Keratinocyte (primary cell): ENCODE data around the gene IFNGR1.

Experiments used
- EZH2 ChIP-seq: IDR thresholded peaks from one replicate; pipeline ENCODE4 v1.6.1; 2012; ENCODE audit warnings: inconsistent platforms, mild to moderate bottlenecking, low read length, moderate library complexity
- TF ChIP-seq, protein P1 (sequence below), 3 experiments: IDR thresholded peaks in 1 of 3; conservative IDR thresholded peaks in 1 of 3; optimal IDR thresholded peaks in 1 of 3; 2 replicates in 2 of 3; 3 replicates in 1 of 3; pipeline versions ENCODE3 to v1.5.1; 2011; ENCODE audit warnings: low read length in 3 of 3, mild to moderate bottlenecking in 3 of 3, moderate library complexity in 2 of 3, control low read depth in 1 of 3, inconsistent platforms in 1 of 3; ENCODE audit not compliant: insufficient read depth in 2 of 3; ENCODE audit errors: extremely low read depth in 1 of 3

DNA sequence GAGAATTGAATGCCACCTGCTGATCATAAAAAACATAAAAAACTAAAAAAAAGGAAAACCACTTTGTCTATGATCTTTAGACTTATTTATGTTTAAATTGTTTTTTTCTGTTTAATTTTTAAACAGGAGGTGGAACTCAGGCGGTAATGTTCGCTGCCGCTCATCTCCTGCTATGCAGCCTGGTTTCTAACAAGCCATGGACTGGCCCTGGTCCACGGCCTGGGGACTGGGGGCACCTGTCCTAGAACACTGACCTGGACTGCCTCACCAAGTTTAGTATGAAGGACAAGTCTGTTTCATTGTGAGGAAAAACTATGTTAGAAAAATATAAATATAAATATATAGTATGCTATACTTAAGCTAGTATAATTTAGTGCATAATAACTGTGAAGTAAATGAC is 27.0 kb upstream of the IFNGR1 start:
- TF ChIP-seq, protein P1, sequence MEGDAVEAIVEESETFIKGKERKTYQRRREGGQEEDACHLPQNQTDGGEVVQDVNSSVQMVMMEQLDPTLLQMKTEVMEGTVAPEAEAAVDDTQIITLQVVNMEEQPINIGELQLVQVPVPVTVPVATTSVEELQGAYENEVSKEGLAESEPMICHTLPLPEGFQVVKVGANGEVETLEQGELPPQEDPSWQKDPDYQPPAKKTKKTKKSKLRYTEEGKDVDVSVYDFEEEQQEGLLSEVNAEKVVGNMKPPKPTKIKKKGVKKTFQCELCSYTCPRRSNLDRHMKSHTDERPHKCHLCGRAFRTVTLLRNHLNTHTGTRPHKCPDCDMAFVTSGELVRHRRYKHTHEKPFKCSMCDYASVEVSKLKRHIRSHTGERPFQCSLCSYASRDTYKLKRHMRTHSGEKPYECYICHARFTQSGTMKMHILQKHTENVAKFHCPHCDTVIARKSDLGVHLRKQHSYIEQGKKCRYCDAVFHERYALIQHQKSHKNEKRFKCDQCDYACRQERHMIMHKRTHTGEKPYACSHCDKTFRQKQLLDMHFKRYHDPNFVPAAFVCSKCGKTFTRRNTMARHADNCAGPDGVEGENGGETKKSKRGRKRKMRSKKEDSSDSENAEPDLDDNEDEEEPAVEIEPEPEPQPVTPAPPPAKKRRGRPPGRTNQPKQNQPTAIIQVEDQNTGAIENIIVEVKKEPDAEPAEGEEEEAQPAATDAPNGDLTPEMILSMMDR (optimal IDR thresholded peaks at IDR 0.05 in 1 of 3, IDR thresholded peaks at IDR 0.05 in 1 of 3, conservative IDR thresholded peaks at IDR 0.05 in 1 of 3; ENCODE audit: extremely low read depth in 1 of 3, insufficient read depth in 2 of 3, low read length in 3 of 3), result no peak
- no peak for TF ChIP-seq EZH2
